A673 (cell line): ENCODE results near the gene MFSD1. TPM values are rescaled to one million over a fixed set of nuclear protein-coding genes. Genes with fewer than 3 reads are reported as not detected.

Experiments
- BruUV-seq: library from RNA; stranded (reverse); fragments of 400-500 nt; replicated peaks from 2 replicates; lab custom pipeline; 2021; lab: Mats Ljungman, UMichigan
- CTCF ChIA-PET: fragments of 300-600 bp; sonication (Branson Sonifier 250); formaldehyde crosslinking; loops from one replicate; lab custom pipeline; 2022; ENCODE audit warnings: antibody characterized with exemption; lab: Charles Lee
- POLR2A ChIA-PET: fragments of 300-600 bp; sonication (Branson Sonifier 250); formaldehyde crosslinking; loops from one replicate; lab custom pipeline; 2022; ENCODE audit warnings: antibody characterized with exemption; ENCODE audit not compliant: low non-redundant PET; lab: Charles Lee
- DNase-seq: peaks from one replicate; pipeline ENCODE4 v3.0.0-alpha.2; 2015; ENCODE audit warnings: low spot score
- H3K27ac ChIP-seq: fragments of 200-600 bp; sonication (generic); 2 replicates; pipeline ENCODE4 v1.5.1; 2016; ENCODE audit warnings: mixed run types, low read depth, mild to moderate bottlenecking, mixed read lengths, antibody characterized with exemption, low read length; ENCODE audit not compliant: poor library complexity, severe bottlenecking
- H3K27me3 ChIP-seq: fragments of 200-600 bp; sonication (generic); replicated peaks from 2 replicates; pipeline ENCODE4 v1.6.1; 2017; ENCODE audit warnings: mixed run types, low read depth, mild to moderate bottlenecking, mixed read lengths, antibody characterized with exemption, low read length; ENCODE audit not compliant: insufficient read depth, poor library complexity
- H3K36me3 ChIP-seq: fragments of 200-600 bp; sonication (generic); 2 replicates; pipeline ENCODE4 v1.6.1; 2016; ENCODE audit warnings: mixed run types, mild to moderate bottlenecking, mixed read lengths, antibody characterized with exemption, low read length; ENCODE audit not compliant: insufficient read depth, poor library complexity, severe bottlenecking
- H3K4me1 ChIP-seq: fragments of 200-600 bp; sonication (generic); 2 replicates; pipeline ENCODE4 v1.6.1; 2017; ENCODE audit warnings: mixed run types, mild to moderate bottlenecking, mixed read lengths, antibody characterized with exemption, low read length; ENCODE audit not compliant: insufficient read depth, poor library complexity, severe bottlenecking
- H3K4me3 ChIP-seq: fragments of 200-600 bp; sonication (generic); 2 replicates; pipeline ENCODE4 v1.5.1; 2016; ENCODE audit warnings: low read depth, mixed run types, mild to moderate bottlenecking, mixed read lengths, low read length; ENCODE audit not compliant: poor library complexity, severe bottlenecking
- H3K9me3 ChIP-seq: fragments of 200-600 bp; sonication (generic); 2 replicates; pipeline ENCODE4 v1.6.1; 2016; ENCODE audit warnings: mixed run types, low read depth, mild to moderate bottlenecking, mixed read lengths, antibody characterized with exemption, low read length; ENCODE audit not compliant: poor library complexity, severe bottlenecking
- CTCF ChIP-seq: fragments of 300-800, 200-600 bp; sonication (generic); conservative IDR thresholded peaks from 2 replicates; pipeline ENCODE4 v1.5.1; 2017; ENCODE audit warnings: low read depth, mild to moderate bottlenecking, antibody characterized with exemption, low read length, moderate library complexity, mixed read lengths
- EZH2 ChIP-seq: fragments of 200-600 bp; sonication (generic); IDR thresholded peaks from 2 replicates; pipeline ENCODE4 v1.6.1; 2017; ENCODE audit warnings: borderline replicate concordance, low read depth, mild to moderate bottlenecking, mixed read lengths, antibody characterized with exemption, low read length; ENCODE audit not compliant: poor library complexity, severe bottlenecking
- intact Hi-C: fragments of 100-400 bp; cut with micrococcal nuclease; formaldehyde crosslinking; loops from one replicate; pipeline ENCODE4 v1.10.0; 2022; ENCODE audit not compliant: unreplicated experiment
- total RNA-seq: library from RNA; stranded (reverse); gene quantifications from 2 replicates; pipeline ENCODE4 v1.2.3, GENCODE V29; 2021

Gene MFSD1
- total RNA-seq, 1 experiment from 2014 or later = 15.2 TPM

- intact Hi-C loops = no loop called here
- BruUV-seq = no TSS peak
- Histone ChIP-seq H3K27ac (no peak overlapping the region), H3K4me3 (no peak overlapping the region), H3K4me1 (no peaks in the 10 kb centered on the region), H3K36me3 (no peaks in the 10 kb centered on the region), H3K27me3 (no peaks in the 10 kb centered on the region), H3K9me3 (no peaks in the 10 kb centered on the region)
- ChIA-PET CTCF (no interaction called here), POLR2A (no interaction called here)
- no peak for DNase-seq
- no peak for TF ChIP-seq EZH2
- TF ChIP-seq CTCF = no peak
Observed at GRCh38 chr3:158780766-158781165, 21.1 kb upstream of the MFSD1 start.

- DNase-seq = no peak
- intact Hi-C loops = no loop called here
- no TSS peak for BruUV-seq
- H3K27me3 ChIP-seq = no peaks in the 10 kb centered on the region
- ChIA-PET POLR2A (no interaction called here), CTCF (no interaction called here)
- TF ChIP-seq EZH2 (no peak), CTCF (no peak)
- no peak overlapping the region for H3K4me3 ChIP-seq
- no peaks in the 10 kb centered on the region for H3K4me1 ChIP-seq
- H3K36me3 ChIP-seq = no peaks in the 10 kb centered on the region
- H3K27ac ChIP-seq = no peak overlapping the region
- H3K9me3 ChIP-seq = no peaks in the 10 kb centered on the region
Observed at GRCh38 chr3:158781191-158781590, 20.7 kb upstream of the MFSD1 start.

- Histone ChIP-seq H3K4me3 (no peak overlapping the region), H3K36me3 (no peaks in the 10 kb centered on the region), H3K9me3 (no peaks in the 10 kb centered on the region), H3K27ac (no peak overlapping the region), H3K27me3 (no peaks in the 10 kb centered on the region), H3K4me1 (no peaks in the 10 kb centered on the region)
- no peak for TF ChIP-seq CTCF
- no peak for TF ChIP-seq EZH2
- BruUV-seq = no TSS peak
- ChIA-PET CTCF (no interaction called here), POLR2A (no interaction called here)
- no peak for DNase-seq
- intact Hi-C loops = no loop called here
Observed at GRCh38 chr3:158781849-158782248, 20.0 kb upstream of the MFSD1 start.
